Right lung (tissue), 5 donors: ENCODE measurements around the gene GALNT10. TPM values are rescaled to one million over a fixed set of nuclear protein-coding genes. Genes with fewer than 3 reads are reported as not detected.

ENCODE experiments used
- DNase-seq, 2 donors: peaks; one replicate each; pipeline ENCODE4 v3.0.0-alpha.2; 2013
- polyA plus RNA-seq, 5 donors: library from polyadenylated mRNA; unstranded; fragments of 120-200 nt; gene quantifications; one replicate each; pipeline versions ENCODE4 v1.2.1 to v1.2.3, GENCODE V29; 2013; ENCODE audit warnings: inconsistent platforms in 1 of 5, low replicate concordance in 1 of 5; ENCODE audit not compliant: insufficient read length in 5 of 5, insufficient read depth in 1 of 5

Gene GALNT10
- polyA plus RNA-seq, 5 donors, result 17.0 to 27.0 (median 23.5) TPM

DNA sequence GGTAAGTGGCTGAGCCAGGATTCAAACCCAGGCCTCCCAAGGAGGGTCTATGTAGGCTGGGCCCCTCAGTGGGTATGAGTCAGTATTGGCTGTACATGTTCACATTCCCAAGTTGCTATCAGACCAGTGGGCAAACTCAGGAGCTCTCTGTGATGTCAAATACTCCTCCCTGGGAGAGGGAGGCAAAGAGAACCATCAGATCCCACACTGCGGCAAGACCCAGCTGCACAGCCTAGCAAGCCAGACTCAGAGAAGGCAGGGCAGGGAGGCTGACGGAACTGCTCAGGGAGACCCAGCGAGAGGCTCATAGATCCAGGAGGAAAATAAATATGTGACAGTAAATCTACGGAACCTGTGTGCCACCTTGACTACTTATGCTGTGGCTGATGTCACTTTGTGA, 212.7 kb downstream of the GALNT10 start:
- no peak for DNase-seq

DNA sequence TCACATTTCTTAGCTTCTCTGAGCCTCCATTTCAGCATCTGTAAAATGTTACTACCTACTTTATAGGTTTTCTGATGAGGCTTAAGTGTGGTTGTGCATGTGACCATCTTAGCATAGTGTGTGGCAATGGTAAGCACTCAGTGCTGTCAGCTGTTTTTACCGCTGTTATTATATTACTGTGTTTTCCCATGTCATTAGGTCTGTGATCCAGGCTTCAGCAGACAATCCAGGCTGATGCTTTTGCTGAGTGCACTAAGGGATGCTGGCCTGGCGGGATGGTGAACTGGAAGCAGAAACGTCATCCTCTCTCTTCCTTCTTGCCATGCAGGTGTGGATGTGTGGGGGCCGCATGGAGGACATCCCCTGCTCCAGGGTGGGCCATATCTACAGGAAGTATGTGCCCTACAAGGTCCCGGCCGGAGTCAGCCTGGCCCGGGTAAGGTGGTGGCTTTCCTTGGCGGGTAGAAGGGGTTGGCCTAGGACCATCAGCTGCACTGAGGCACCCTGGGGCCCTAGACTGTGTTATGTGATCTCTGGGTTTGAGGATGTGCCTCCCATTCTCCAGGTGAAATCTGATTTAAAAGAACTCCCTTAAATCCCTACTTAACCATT, 213.3 kb downstream of the GALNT10 start:
- DNase-seq, result no peak

DNA sequence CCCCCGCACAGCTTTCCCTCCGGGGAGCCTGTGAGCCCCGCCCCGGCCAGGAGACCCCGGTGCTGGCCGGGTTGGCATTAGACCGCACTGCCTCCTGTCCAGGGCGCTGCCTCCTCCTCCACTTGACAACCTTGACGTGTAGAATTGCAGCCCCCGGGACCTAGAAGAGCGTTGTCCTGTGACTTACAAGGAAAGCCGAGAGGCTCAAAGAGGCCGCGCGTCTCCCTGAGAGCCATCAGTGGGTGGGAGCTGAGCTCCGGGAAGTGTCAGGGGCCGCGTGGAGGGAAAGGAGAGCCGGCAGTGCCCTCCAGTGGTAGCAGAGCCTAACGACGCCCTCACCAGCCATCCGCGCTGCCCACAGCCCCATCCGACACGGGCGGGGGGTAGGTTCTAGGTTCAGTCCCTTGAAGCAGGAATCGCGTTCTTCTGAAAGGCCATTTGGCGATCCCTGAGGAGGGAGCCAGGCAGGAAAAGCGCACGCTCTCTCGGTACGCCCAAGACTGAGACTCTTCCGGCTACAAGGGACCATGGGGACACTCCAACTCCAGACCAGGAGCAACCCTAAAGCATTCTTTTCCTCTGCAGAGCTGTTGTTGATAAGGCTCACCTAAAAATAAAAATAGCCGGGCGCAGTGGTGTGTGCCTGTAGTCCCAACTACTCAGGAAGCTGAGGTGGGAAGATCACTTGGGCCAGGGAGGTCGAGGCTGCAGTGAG, 214.7 kb downstream of the GALNT10 start:
- peak; percentile 66 to 72 for DNase-seq

DNA sequence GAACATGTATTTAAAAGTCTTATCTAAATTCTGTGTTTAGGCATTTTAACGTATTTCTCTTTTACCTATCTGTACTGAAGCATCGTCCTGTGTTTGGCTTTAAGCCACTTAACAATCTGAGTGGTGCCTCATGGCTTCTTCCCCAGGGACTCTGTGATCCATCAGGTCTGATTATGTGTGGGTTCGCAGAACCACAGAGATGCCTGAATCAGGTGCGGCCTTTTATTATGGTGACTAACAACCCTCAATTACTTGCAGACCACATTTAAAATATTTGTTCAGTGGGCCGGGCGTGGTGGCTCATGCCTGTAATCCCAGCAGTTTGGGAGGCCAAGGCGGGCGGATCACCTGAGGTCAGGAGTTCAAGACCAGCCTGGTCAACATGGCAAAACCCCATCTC, 215.7 kb downstream of the GALNT10 start:
- DNase-seq, result no peak

DNA sequence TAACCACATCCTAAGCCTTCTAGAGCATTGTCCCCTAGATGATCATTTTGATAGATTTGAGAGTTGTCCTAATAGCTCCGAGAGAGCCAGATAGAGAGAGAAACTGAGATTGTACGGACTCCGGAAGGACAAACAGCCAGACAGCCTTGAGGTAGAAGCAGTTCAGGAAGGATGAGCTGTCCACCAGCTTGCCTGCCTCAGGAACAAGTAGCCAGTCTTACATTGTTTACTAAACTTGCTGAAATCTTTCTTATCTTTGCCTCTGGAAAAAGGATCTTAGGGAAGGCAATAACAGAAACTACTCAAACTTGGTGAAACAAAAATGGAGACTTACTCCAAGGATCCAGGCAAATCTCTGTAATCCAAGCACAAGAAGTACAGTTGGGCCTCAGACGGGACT, 216.3 kb downstream of the GALNT10 start:
- DNase-seq, result no peak

DNA sequence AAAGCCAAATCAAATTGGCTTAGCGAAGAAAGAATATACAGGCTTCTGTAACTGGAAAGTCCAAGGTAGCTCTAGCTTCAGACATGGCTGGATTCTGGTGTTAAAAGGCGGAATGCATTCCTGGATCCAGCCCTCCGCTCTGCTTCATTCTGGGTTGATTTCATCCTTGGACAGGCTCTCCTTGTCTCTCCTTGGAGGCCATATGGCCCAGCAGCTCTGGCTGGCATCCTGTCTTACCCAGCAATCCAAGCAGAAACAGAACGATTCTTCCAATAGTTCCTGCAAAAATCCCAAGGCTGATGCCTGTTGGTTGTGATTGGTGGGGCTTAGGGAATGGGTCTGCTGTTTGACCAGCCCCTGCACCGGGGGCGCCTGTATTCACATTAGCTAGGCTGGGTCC, 218.3 kb downstream of the GALNT10 start:
- no peak for DNase-seq

DNA sequence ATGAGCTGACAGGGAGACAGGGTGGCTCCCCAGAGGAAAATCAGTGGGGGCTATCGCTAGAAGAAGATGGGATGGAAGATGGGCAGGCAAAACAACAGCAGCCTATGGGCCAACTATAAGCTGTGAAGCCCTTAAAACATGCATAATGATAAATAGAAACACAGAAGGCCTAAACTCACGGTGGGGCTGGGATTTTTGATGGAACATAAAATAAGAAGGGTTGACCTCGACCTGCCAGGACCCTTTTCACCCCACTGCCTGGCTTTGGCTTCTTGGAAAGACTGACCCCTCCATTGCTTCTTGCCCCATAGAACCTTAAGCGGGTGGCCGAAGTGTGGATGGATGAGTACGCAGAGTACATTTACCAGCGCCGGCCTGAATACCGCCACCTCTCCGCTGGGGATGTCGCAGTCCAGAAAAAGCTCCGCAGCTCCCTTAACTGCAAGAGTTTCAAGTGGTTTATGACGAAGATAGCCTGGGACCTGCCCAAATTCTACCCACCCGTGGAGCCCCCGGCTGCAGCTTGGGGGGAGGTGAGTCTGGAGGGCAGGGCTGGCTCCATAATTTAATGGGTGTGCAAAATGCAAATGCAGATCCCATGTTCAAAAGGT, 218.8 kb downstream of the GALNT10 start:
- DNase-seq, result no peak

DNA sequence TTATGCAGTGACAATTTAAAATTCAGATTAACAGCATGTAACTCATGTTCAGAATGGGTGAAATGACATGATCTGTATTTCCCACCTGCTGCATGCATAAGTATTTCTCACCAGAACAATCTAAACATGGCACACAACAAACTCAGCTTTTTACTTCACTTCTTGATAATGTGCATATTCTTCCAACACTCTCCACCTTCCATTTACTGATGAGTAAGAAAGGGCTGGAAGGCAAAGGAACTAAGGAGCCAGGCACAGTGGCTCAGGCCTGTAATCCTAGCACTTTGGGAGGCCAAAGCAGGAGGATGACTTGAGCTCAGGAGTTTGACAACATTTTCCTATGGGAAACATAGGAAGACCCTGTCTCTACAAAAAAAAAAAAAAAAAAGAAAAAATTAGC, 219.5 kb downstream of the GALNT10 start:
- no peak for DNase-seq

DNA sequence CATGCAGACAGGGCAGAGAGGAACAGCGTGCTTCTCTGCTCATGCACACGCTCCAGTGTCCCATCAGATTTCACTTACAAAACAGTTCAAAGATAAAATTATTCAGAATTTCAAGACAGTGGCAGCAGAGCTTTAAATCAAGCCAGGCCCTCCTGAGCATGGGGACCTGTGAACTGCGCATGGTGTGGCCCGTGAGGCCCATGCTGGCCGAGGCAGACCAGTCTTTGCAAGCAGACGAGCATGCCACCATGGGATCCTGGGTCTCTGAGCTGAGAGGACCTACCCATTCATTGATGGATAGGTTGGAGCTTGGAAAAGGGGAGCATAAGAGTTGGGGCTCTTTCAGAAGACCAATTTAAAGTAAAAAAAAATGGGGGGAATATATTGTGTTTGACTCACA, 220.3 kb downstream of the GALNT10 start:
- no peak for DNase-seq

DNA sequence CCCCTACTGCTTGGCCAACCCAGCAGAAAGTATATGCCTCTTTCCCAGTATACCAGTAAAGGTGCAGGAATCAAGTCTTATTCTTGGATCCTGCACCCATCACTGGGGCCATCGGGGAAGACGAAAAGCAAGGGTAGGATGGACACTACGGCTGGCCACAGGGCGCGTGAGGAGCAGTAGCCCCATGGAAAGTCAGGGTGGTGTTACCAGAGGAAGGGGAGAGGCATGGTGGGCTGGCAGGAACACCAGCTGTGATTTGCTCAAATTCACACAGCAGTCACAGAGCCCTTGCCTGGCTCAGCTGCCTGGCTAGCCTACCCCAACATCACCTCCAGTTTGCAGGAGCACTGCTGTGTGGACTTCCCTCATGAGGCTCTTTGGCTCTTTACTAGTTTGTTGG, 220.8 kb downstream of the GALNT10 start:
- no peak for DNase-seq

DNA sequence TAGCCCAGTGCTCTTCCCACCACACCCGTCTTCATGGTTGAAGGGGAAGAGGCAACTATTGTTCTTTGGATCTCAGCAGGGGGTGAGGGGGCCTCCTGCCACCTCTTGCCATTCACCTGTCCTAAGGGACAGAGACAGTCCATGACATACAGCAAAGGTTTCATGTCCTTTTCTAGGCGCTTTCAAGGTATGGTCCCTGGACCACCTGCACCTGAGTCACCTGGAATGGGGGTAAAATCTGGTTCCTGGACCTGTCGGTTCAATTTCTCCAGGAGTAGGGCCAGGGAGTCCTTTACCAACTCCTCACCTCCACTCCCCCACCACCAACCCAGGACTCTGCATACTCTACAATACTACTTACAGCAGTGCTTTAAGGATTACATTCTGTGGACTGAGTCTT, 221.8 kb downstream of the GALNT10 start:
- DNase-seq, result no peak

DNA sequence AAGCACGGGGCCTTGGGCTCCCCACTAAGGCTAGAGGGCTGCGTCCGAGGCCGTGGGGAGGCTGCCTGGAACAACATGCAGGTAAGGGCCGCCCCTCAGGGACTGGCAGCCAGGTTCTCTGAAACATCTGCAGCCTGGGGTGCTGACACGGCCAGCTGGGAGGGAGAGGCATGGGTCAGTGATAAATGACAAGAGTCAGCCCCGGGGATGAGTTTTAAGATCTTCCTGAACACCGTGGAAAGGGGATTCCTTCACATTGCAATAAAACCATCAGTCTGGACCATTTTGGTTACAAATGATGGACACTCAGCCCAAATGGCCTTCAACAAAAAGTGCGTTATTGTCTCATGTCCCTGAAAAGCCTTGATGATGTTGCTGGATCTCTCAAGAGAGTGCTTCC, 222.4 kb downstream of the GALNT10 start:
- DNase-seq, result no peak

DNA sequence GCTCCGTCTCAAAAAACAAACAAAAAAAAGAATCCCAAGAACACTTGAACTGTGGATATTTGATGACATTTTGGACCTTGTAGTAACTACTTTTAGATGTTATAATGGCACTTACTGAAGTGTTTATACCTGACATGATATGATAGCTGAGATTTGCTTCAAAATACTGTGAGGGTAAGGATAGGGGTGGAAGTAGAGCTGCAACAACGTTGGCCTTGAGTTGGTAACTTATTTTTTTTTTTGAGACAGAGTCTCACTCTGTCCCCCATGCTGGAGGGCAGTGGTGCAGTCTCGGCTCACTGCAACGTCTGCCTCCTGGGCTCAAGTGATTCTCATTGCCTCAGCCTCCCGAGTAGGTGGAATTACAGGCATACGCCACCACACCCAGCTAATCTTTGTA, 224.6 kb downstream of the GALNT10 start:
- no peak for DNase-seq

DNA sequence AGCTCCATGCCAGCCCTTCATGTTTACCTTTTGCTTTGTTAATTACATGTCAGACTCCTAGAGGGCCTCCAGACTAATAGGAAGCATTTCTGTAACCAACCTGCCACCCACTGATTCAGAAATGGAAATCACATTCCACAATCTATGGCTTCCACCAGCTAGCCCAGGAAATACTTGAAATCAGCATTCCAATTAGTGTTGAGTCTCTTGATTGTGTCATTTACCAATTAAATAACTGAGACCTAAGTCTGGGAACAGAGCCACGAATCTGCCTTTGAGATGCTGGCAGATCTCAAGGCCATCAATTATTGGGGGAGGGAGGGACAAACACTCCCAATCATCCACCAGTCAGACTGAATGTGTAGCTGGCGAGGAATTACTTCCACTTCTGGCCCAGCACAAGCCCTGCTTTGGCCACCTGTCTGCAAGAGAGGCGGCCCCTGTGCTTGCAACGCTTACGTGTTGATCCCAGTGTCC, 227.8 kb downstream of the GALNT10 start:
- no peak for DNase-seq

DNA sequence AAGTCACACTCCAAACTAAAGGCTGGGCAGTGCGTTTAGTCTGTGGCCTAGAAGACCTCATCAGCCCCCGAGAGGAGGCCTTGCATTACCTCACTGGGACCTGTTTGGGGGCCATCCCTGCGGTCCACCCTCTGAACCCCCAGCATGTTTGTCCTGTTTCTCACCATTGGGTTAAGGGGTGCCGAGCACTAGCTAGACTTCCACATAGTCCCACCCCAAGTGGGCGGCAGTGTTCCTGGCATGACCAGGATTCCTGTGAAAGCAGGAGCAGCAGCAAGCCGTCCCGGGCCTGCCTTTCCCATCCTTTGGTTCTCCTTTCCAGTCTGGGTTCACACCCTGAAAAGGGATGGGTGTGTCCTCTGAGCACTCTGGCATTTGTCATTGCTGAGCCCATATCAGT, 228.7 kb downstream of the GALNT10 start:
- no peak for DNase-seq

DNA sequence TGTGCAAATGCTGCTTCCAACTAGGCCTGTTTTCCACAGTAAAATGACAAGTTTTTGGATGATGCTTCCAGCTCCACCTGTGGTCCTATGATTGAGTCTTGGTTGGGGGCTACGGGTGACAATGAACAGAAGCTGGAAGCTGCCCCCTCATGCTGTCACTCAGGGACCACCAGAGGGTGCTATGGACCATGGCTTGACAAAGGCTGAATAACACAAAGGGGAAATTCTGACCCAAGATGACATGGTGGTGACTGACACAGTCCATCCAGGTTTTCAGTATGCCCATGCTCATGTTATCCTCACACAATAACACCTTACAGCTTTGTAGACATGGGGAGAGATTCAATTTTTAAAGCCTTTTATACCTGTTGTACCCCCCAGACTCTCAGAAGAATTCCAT, 231.3 kb downstream of the GALNT10 start:
- no peak for DNase-seq

DNA sequence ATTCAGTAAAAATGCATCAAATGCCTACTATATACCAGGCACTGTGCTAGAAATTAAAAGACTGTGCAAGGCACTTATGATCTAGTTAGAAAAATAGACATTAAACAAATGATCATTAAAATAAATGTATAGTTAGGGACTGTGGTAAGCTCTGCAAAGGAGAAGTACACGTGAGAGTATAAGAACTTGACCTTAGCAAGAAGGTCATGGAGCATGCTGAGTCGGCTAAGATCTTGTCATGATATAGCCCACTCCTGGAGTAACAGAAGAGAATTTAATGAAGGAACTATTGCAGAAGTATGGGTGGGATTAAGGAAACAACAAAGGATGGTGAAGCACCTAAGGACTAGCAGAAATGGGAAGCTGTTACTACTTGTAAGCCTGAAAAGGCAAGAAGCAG, 231.8 kb downstream of the GALNT10 start:
- DNase-seq, result no peak

DNA sequence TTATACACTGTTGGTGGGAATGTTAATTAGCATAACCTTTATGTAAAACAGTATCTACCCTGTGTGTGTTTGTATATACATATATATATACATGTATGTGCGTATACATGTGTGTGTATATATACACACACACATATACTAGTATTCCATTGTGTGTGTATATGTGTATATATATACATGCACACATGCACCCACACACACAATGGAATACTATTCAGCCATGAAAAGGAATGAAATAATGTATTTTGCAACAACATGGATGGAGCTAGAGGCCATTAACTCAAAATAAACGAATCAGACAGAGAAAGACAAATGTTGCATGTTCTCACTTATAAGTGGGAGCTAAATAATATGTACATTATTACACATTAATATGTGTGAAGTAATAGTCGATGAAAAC, 237.7 kb downstream of the GALNT10 start:
- DNase-seq, result no peak

DNA sequence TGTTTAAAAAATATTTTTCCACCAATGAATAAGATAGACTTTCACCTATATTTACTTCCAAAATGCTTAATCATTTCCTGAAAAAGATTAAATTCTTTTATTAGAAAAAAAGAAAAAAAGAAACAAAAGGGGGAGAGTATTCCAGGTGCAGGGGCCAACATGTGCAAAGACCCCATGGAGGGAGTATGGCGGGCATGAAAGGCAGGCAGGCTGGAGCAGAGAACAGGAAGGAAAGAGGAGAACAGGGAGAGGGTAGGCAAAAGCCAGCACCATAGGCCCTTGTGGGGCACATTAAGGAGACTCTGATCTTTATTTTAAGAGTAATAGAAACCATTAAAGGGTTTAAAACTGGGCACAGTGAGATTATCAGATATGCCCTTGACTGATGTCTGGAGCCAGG, 238.8 kb downstream of the GALNT10 start:
- DNase-seq, result no peak

DNA sequence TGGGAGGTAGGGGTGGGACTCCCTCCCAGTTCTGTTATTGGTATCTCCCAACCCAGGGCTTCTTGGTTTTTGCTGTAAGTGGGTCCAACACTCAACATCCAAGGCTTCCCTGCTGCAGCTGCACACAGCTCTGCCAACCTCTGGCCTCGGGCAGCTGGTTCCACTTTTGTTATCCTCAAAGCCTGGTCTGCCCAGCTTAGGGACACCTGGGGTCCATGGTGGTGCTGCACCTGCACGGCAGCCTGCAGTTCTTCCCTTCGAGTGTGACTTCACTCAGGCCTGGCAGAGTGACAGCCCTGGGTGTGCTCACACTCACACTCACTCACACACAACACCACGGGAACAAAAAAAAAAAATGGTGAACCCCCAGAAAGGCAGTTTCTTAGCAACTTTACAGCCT, 239.9 kb downstream of the GALNT10 start:
- DNase-seq, result no peak

DNA sequence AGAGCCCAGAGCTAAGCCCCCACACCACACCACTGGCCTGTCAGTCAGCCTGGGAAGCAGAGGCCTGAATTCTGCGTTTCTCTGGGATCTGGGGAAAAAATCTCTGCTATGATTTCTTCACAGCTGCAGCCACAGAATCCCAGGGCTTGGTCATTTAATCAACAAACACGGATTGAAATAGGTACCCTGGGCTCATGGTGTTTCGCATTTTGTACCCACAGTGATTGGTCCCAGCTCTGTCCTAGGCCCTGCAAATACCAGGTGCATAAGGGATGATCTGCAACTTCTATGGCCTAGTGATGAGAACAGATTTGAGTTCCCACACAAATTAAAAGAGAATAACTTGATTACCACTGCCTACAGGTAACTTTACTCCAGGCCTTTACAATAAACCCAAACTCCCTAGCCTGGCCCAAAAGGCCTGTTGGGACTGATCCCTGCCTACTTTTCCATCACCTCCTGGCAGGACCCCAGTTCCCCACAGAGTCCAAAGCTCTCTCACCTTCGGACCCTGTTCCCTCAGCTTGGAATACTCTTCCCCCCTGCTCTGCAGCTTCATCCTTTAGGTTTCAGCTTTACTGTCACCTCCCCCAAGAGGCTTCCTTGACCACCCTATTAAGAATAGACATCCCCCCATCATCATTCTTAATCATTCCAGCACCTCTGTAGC, 240.6 kb downstream of the GALNT10 start:
- no peak for DNase-seq

DNA sequence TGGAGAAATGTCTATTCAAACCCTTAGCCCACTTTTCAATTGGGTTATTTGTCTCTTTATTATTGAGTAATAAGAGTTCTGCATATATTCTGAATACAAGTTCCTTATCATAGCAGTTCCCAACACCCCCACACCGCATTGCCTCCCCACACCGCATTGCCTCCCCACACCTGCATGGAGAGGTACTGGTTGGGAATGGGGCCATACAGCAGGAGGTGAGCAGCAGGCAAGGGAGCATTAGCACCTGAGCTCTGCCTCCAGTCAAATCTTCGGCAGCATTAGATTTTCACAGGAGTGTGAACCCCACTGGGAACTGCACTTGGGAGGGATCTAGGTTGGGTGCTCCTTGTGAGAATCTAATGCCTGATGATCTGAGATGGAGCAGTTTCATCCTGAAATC, 244.7 kb downstream of the GALNT10 start:
- no peak for DNase-seq
